Effector memory CD4-positive, alpha-beta T cell (primary cell): ENCODE data around the gene CHN1.

ENCODE experiments used
- DNase-seq, 3 donors: peaks; one replicate each; pipeline ENCODE4 v3.0.0-alpha.2; 2020
- H3K27ac ChIP-seq: 2 replicates; pipeline ENCODE4 v1.7.0; 2013; ENCODE audit warnings: mild to moderate bottlenecking, low read length, moderate library complexity; ENCODE audit not compliant: insufficient read depth, poor library complexity, severe bottlenecking
- H3K27me3 ChIP-seq: replicated peaks from 2 replicates; pipeline ENCODE4 v1.7.0; 2013; ENCODE audit warnings: mild to moderate bottlenecking, low read length; ENCODE audit not compliant: insufficient read depth, control insufficient read depth, poor library complexity, severe bottlenecking
- H3K36me3 ChIP-seq: 2 replicates; pipeline ENCODE4 v1.7.0; 2013; ENCODE audit warnings: mild to moderate bottlenecking, low read length, moderate library complexity; ENCODE audit not compliant: control insufficient read depth, insufficient read depth
- H3K4me1 ChIP-seq: 2 replicates; pipeline ENCODE4 v1.7.0; 2013; ENCODE audit warnings: low read length, mild to moderate bottlenecking; ENCODE audit not compliant: control insufficient read depth, insufficient read depth, poor library complexity, severe bottlenecking
- H3K4me3 ChIP-seq: 2 replicates; pipeline ENCODE4 v1.7.0; 2013; ENCODE audit warnings: low read length, low read depth, mild to moderate bottlenecking; ENCODE audit not compliant: insufficient read depth, poor library complexity, severe bottlenecking
- H3K9me3 ChIP-seq: 2 replicates; pipeline ENCODE4 v1.7.0; 2013; ENCODE audit warnings: mild to moderate bottlenecking, low read length, moderate library complexity; ENCODE audit not compliant: control insufficient read depth

CHN1 gene

GRCh38 chr2:174771136-174771535, 234.0 kb downstream of the CHN1 start:
- Histone ChIP-seq H3K4me1 (no peaks in the 10 kb centered on the region), H3K27ac (no peak overlapping the region), H3K27me3 (no peaks in the 10 kb centered on the region), H3K4me3 (no peak overlapping the region), H3K9me3 (no peaks in the 10 kb centered on the region), H3K36me3 (no peaks in the 10 kb centered on the region)
- DNase-seq: no peak

- H3K27ac ChIP-seq: no peak overlapping the region
- H3K27me3 ChIP-seq: no peaks in the 10 kb centered on the region
- H3K4me3 ChIP-seq: no peak overlapping the region
- no peaks in the 10 kb centered on the region for H3K36me3 ChIP-seq
- no peaks in the 10 kb centered on the region for H3K4me1 ChIP-seq
- H3K9me3 ChIP-seq: no peaks in the 10 kb centered on the region
- DNase-seq: no peak
These were observed 236.6 kb downstream of the CHN1 start for GRCh38 chr2:174768557-174768956.

- Histone ChIP-seq H3K27me3 (no peaks in the 10 kb centered on the region), H3K4me1 (no peaks in the 10 kb centered on the region), H3K36me3 (no peaks in the 10 kb centered on the region), H3K27ac (no peak overlapping the region), H3K4me3 (no peak overlapping the region), H3K9me3 (no peaks in the 10 kb centered on the region)
- DNase-seq: no peak
These were observed 238.9 kb downstream of the CHN1 start for GRCh38 chr2:174766271-174766670.

GRCh38 chr2:174765576-174765975, 239.6 kb downstream of the CHN1 start:
- H3K4me1 ChIP-seq: no peaks in the 10 kb centered on the region
- no peaks in the 10 kb centered on the region for H3K27me3 ChIP-seq
- H3K27ac ChIP-seq: no peak overlapping the region
- no peak for DNase-seq
- no peaks in the 10 kb centered on the region for H3K9me3 ChIP-seq
- H3K4me3 ChIP-seq: no peak overlapping the region
- H3K36me3 ChIP-seq: no peaks in the 10 kb centered on the region

GRCh38 chr2:174764280-174765255, 240.6 kb downstream of the CHN1 start, which contains the start of gene CHRNA1:
Gene CHRNA1, minus strand, starts transcription at chr2:174764472. Its CDS starts 78 bp downstream, at chr2:174764394.
- H3K27ac ChIP-seq: no peak within 1 kb of the TSS
- no peaks in the 10 kb centered on the region for H3K27me3 ChIP-seq
- no peaks in the 10 kb centered on the region for H3K9me3 ChIP-seq
- H3K4me3 ChIP-seq: no peak within 1 kb of the TSS
- no peak for DNase-seq
- no peaks in the 10 kb centered on the region for H3K36me3 ChIP-seq
- no peaks in the 10 kb centered on the region for H3K4me1 ChIP-seq

GRCh38 chr2:174763780-174764179, 241.4 kb downstream of the CHN1 start:
- no peaks in the 10 kb centered on the region for H3K27me3 ChIP-seq
- H3K27ac ChIP-seq: no peak overlapping the region
- no peaks in the 10 kb centered on the region for H3K4me1 ChIP-seq
- no peak for DNase-seq
- H3K4me3 ChIP-seq: no peak overlapping the region
- no peaks in the 10 kb centered on the region for H3K9me3 ChIP-seq
- H3K36me3 ChIP-seq: no peaks in the 10 kb centered on the region

GRCh38 chr2:174762464-174762863, 242.7 kb downstream of the CHN1 start:
- Histone ChIP-seq H3K4me1 (no peaks in the 10 kb centered on the region), H3K36me3 (no peaks in the 10 kb centered on the region), H3K4me3 (no peak overlapping the region), H3K27me3 (no peaks in the 10 kb centered on the region), H3K9me3 (no peaks in the 10 kb centered on the region), H3K27ac (no peak overlapping the region)
- DNase-seq: no peak

- no peak for DNase-seq
- H3K4me3 ChIP-seq: no peak overlapping the region
- no peaks in the 10 kb centered on the region for H3K9me3 ChIP-seq
- H3K27me3 ChIP-seq: no peaks in the 10 kb centered on the region
- no peaks in the 10 kb centered on the region for H3K4me1 ChIP-seq
- no peaks in the 10 kb centered on the region for H3K36me3 ChIP-seq
- H3K27ac ChIP-seq: no peak overlapping the region
These were observed 243.3 kb downstream of the CHN1 start for GRCh38 chr2:174761837-174762236.

- Histone ChIP-seq H3K9me3 (no peaks in the 10 kb centered on the region), H3K27ac (no peak overlapping the region), H3K36me3 (no peaks in the 10 kb centered on the region), H3K4me1 (no peaks in the 10 kb centered on the region), H3K4me3 (no peak overlapping the region), H3K27me3 (no peaks in the 10 kb centered on the region)
- DNase-seq: no peak
These were observed 244.2 kb downstream of the CHN1 start for GRCh38 chr2:174760845-174761473.
